GM19025 (cell line): ENCODE measurements around the gene SLC2A5.

Experiments
- ATAC-seq: cut with Tn5 transposase; IDR thresholded peaks from one replicate; pipeline ENCODE4 v1.9.1; 2021; ENCODE audit warnings: mild to moderate bottlenecking, low read depth, moderate library complexity; ENCODE audit not compliant: unreplicated experiment

SLC2A5 gene

GRCh38 chr1:8985915-8986813 is 83.3 kb downstream of the SLC2A5 start:
- ATAC-seq: no peak
